GM18499 (cell line): ENCODE results near the gene ZNF708.
"Not testable (repeated sequence)": the region's sequence is repeated elsewhere in the genome, so short reads cannot be mapped to it uniquely, and the experiment has no call there.

Experiments
- ATAC-seq: cut with Tn5 transposase; IDR thresholded peaks from one replicate; pipeline ENCODE4 v1.9.1; 2021; ENCODE audit warnings: moderate number of reproducible peaks; ENCODE audit not compliant: insufficient read depth, unreplicated experiment

Gene ZNF708

GRCh38 chr19:21260848-21261381 lies 68.3 kb downstream of the ZNF708 start:
- not testable (repeated sequence) for ATAC-seq

DNA sequence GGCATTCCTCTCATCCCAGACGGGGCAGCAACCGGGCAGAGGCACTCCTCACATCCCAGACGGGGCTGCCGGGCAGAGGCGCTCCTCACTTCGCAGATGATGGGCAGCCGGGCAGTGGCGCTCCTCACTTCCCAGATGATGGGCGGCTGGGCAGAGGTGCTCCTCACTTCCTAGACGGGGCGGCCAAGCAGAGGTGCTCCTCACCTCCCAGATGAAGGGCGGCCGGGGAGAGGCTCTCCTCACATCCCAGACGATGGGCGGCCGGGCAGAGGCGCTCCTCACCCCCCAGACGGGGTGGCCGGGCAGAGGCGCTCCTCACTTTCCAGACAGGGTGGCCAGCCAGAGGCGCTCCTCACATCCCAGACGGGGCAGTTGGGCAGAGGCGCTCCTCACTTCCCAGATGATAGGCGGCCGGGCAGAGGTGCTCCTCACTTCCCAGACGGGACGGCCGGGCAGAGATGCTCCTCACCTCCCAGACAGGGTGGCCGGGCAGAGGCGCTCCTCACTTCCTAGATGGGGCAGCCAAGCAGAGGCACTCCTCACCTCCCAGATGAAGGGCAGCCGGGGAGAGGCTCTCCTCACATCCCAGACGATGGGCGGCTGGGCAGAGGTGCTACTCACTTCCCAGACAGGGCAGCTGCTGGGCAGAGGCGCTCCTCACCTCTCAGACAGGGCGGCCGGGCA lies 68.9 kb downstream of the ZNF708 start:
- ATAC-seq = no peak

- ATAC-seq = not testable (repeated sequence)
Observed at GRCh38 chr19:21259421-21260124, 69.6 kb downstream of the ZNF708 start.

DNA sequence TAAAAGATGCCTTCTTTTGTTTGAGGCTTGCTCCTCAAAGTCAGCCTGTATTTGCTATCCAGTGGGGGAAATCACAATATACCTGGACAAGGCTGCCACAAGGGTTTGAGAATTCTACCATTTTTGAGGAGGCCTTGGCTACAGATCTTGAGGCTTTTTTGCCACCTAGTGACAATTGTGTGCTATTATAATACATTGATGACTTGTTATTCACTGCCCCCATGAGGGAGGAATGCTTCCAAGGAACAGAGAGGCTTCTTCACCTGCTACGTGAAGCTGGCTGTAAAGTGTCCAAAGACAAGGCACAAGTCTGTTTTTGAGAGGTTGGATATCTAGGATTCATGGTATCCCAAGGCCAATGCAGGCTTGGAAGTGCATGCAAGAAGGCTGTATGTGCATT lies 72.5 kb downstream of the ZNF708 start:
- no peak for ATAC-seq
